HT-29 (cell line): ENCODE data around the gene P4HTM. TPM values are rescaled to one million over a fixed set of nuclear protein-coding genes. Genes with fewer than 3 reads are reported as not detected.
"Not testable (repeated sequence)": the region's sequence is repeated elsewhere in the genome, so short reads cannot be mapped to it uniquely, and the experiment has no call there.

Experiments
- DNase-seq: peaks from one replicate; pipeline ENCODE4 v3.0.0-alpha.2; 2015; ENCODE audit warnings: low spot score
- total RNA-seq: library from RNA; depleted of rRNA; stranded (reverse); fragments of >200 nt; shearing (Covaris generic); gene quantifications from 2 replicates; pipeline ENCODE4 v1.2.3, GENCODE V29; 2014

P4HTM gene
- total RNA-seq, 1 experiment from 2014 or later: 61.2 TPM

- DNase-seq: not testable (repeated sequence)
Observed at GRCh38 chr3:49008627-49009026, 18.6 kb downstream of the P4HTM start.

GRCh38 chr3:49009396-49009795 is 19.4 kb downstream of the P4HTM start:
- DNase-seq: no peak

DNA sequence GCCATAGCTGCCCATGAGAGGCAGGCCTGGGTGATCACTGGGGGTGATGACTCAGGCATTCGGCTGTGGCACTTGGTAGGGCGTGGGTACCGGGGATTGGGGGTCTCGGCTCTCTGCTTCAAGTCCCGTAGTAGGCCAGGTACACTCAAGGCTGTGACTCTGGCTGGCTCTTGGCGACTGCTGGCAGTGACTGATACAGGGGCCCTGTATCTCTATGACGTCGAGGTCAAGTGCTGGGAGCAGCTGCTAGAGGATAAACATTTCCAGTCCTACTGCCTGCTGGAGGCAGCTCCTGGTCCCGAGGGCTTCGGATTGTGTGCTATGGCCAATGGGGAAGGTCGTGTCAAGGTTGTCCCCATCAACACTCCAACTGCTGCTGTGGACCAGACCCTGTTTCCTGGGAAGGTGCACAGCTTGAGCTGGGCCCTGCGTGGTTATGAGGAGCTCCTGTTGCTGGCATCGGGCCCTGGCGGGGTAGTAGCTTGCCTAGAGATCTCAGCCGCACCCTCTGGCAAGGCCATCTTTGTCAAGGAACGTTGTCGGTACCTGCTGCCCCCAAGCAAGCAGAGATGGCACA is 22.5 kb downstream of the P4HTM start:
- no peak for DNase-seq

DNA sequence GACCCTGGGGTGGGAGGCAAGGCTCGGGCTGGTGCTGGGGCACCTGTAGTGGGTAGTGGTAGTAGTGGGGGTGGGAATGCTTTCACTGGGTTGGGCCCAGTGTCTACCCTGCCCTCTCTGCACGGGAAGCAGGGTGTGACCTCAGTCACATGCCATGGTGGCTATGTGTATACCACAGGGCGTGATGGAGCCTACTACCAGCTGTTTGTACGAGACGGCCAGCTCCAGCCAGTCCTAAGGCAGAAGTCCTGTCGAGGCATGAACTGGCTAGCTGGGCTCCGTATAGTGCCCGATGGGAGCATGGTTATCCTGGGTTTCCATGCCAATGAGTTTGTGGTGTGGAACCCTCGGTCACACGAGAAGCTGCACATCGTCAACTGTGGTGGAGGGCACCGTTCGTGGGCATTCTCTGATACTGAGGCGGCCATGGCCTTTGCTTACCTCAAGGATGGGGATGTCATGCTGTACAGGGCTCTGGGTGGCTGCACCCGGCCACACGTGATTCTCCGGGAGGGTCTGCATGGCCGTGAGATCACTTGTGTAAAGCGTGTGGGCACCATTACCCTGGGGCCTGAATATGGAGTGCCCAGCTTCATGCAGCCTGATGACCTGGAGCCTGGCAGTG is 23.2 kb downstream of the P4HTM start:
- DNase-seq: no peak

DNA sequence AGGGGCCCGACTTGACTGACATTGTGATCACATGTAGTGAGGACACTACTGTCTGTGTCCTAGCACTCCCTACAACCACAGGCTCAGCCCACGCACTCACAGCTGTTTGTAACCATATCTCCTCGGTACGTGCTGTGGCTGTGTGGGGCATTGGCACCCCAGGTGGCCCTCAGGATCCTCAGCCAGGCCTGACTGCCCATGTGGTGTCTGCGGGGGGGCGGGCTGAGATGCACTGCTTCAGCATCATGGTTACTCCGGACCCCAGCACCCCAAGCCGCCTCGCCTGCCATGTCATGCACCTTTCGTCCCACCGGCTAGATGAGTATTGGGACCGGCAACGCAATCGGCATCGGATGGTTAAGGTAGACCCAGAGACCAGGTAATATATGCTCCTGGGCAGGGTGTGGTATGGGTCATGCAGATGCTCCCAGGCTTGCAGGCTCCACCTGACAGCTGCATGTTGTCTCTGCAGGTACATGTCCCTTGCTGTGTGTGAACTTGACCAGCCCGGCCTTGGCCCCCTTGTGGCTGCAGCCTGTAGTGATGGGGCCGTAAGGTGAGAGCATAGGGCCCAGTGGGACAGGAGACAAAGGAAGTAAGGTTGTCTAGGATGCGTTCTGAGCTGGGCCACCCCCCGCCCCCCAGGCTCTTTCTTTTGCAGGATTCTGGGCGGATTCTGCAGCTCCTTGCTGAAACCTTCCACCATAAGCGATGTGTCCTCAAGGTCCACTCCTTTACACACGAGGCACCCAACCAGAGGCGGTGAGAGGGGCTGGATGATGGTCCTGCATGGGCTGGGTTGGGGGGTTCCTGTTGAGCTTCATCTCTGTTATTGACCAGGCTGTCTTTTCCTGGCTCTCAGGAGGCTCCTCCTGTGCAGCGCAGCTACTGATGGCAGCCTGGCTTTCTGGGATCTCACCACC is 24.0 kb downstream of the P4HTM start:
- DNase-seq: peak; percentile 60

DNA sequence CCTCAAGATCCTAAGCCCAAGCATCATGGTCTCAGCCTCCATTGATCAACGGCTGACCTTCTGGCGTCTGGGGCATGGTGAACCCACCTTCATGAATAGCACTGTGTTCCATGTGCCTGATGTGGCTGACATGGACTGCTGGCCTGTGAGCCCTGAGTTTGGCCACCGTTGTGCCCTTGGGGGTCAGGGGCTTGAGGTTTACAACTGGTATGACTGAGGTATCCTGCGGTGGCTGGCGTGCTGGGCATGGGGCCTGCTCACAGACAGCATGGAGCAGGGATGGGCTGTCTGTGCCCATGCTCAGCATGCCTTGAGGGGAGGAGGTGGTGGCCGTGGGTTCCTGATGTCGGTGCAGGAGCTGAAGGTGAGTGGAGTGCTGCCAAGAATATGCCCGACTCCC is 25.0 kb downstream of the P4HTM start:
- no peak for DNase-seq

GRCh38 chr3:49015765-49016164 is 25.7 kb downstream of the P4HTM start:
- no peak for DNase-seq

GRCh38 chr3:49016414-49017228 is 26.6 kb downstream of the P4HTM start:
- no peak for DNase-seq

DNA sequence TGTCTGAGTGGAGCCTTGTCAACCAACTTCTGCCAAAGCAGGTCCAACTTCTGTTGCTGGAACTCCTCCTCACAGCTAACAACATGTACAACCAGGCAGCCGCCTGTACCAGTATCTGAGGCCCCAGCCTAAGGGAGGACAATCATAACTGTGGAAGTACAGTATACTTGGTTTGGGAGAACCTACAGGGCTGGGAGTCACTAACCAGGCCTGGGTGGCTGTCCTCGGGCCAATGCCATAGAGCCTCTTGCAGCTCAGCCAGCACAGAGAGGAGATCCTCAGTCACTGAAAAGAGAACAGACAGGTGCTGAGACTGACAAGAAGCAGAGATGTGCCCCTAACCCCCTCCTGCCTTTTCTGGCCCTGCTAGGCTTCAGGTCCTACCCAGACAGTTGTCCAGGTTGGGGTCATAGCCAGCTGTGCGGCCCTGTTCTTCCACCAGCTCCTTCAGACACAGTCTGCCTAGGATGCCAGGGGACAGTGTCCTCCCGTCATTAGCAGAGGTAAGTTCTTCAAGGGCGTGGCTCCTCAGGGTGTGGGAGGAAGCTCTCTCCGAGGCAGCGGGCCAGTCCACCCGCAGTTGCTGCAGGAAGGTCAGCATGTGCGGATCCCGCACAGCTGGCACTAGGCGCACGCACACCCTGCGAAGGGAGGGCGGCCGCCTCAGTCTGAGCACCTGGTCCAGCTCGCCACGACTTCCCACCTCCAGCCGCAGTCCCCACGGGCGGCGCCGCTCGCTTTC is 27.4 kb downstream of the P4HTM start:
- DNase-seq: no peak

GRCh38 chr3:49017971-49018706 is 28.1 kb downstream of the P4HTM start, which contains the start of gene DALRD3:
Gene DALRD3, minus strand, starts transcription at chr3:49018580. Its CDS starts 16 bp downstream, at chr3:49018564.
- peak; percentile 61 for DNase-seq

DNA sequence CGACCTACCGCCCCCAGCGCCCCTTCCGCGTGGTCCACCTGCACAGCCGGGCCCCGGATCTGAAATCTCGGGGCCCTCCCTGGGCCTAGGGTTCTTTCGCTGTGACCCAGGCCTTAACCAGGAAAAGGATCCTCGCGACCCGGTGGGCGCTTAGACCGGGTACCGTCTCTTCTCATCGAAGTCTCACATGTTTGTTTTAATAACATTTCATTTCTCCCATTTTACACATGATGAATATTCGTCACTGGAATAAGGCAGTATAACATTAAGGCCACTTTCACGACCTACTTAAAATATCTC is 28.6 kb downstream of the P4HTM start:
- no peak for DNase-seq

GRCh38 chr3:49019941-49020329 is 29.9 kb downstream of the P4HTM start:
- DNase-seq: peak; percentile 30

GRCh38 chr3:49020330-49021212 is 30.5 kb downstream of the P4HTM start:
- peak; percentile 31 for DNase-seq

- DNase-seq: peak; percentile 97
Observed at GRCh38 chr3:49021213-49021812, 31.3 kb downstream of the P4HTM start.

- peak; percentile 90 for DNase-seq
Observed at GRCh38 chr3:49021813-49022687, 32.0 kb downstream of the P4HTM start, which contains the start of gene NDUFAF3. Gene NDUFAF3, plus strand, starts transcription at chr3:49022121. Its CDS starts 24 bp downstream, at chr3:49022145.

DNA sequence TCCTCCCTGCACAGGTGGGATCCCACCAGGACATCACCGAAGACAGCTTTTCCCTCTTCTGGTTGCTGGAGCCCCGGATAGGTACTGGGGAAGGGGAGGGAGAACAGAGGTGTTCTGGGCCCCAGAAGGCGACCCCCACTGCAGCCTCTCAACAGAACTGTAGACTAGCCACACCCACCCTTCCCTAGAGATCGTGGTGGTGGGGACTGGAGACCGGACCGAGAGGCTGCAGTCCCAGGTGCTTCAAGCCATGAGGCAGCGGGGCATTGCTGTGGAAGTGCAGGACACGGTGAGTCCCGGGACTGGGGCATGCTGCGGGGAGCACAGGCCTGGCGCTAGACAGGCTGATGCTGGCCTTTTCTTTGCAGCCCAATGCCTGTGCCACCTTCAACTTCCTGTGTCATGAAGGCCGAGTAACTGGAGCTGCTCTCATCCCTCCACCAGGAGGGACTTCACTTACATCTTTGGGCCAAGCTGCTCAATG is 32.7 kb downstream of the P4HTM start:
- DNase-seq: peak; percentile 40

DNA sequence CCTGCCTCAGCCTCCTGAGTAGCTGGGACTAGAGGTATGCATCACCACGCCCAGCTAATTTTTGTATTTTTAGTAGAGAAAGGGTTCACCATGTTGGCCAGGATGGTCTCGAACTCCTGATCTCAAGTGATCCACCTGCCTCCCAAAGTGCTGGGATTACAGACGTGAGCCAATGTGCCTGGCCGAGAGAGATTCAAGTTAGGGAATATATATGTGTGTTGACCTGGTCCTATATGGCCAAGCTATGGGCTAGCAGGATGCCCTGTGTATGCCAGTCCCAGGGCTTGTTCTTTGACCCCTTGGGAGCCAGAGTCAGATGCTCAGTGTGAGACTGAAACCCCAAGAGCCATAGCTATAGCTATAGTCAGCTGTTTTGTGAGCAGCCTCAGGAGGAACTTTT is 33.7 kb downstream of the P4HTM start:
- no peak for DNase-seq

GRCh38 chr3:49024449-49024848 is 34.4 kb downstream of the P4HTM start:
- no peak for DNase-seq
